ENCODE measurements around the gene ACTR3C.

The ACTR3C gene

DNA sequence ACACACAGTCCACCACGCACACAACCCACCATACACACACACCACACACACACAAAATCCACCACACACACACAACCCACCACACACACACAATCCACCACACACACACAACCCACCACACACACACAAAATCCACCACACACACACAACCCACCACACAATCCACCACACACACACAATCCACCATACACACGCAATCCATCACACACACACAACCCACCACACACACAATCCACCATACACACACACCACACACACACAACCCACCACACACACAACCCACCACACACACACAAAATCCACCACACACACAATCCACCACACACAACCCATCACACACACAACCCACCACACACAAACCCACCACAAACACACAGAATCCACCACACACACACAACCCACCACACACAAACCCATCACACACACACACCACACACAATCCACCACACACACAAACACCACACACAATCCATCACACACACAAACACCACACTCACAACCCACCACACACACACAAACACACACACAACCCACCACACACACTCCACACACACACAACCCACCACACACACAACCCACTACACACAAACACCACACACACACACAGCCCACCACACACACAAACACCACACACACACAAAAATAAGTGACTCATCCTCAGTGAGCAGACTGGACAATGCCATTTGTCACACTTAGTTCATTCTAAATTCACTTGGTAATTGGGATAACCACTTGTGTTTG is 36.4 kb upstream of the ACTR3C start:
- DNase-seq (ENCODE audit: low read depth), result no peak

DNA sequence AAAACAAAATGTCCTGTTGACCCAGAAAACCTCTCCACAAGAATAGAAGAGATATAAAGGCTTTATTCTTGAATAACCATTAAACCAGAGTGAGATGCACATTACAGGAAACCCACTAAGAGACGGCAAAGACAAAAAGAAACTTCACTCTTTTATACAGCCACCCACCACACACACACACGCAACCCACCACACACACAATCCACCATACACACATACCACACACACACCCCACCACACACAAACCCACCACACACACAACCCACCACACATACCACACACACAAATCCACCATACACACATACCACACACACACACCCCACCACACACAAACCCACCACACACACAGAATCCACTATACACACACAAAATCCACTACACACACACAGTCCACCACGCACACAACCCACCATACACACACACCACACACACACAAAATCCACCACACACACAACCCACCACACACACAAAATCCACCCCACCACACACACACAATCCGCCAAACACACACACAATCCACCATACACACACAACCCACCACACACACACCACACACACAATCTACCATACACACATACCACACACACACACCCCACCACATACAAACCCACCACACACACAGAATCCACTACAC is 35.8 kb upstream of the ACTR3C start:
- DNase-seq (ENCODE audit: low read depth), result no peak

DNA sequence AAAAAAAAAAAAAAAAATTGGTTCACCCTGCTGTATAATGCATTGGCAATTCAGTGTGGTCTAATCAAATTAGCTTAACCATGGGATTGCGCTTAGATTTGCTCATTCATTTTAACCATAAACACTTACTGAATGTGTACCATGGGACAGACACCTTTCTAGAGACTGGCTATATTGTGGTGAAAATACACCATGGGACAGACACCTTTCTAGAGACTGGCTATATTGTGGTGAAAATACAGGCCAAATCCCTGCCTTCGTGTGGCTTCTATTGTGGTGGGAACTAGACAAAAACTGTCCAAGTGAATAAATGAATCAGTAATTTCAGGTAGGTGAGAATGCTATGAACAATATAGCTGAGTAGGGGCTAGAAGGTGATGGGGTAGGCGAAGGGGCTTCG is 35.1 kb upstream of the ACTR3C start:
- DNase-seq (ENCODE audit: low read depth), result no peak

DNA sequence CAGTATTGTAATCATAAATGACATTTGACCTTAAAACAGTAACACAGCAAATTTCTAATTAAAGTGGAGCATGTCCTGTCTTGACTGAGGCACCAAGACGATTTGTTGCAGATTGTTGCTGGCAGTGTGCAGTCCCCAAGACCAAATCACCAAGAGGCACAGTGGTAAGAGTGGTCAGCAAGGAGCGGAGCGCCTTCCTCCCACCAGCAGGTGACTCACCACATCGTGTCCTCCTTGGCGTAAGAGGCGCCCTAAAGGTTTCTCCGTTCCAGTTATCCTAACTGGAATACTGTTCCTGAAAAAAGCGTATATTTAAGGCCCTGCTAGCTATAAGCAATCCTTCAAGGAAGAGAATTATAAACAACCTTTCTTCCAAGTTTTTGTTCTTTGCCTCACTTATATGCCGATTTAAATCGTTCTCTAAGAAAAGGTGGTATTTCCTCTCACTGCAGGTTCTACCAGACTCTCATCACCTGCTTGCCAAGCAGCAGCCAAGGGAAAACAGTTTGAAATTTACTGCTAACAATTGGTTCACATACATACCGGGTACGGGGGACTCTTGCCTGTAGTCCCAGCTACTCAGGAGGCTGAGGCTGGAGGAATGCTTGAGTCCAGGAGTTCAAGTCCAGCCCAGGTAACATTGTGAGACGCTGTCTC is 34.6 kb upstream of the ACTR3C start:
- DNase-seq (ENCODE audit: low read depth), result no peak

DNA sequence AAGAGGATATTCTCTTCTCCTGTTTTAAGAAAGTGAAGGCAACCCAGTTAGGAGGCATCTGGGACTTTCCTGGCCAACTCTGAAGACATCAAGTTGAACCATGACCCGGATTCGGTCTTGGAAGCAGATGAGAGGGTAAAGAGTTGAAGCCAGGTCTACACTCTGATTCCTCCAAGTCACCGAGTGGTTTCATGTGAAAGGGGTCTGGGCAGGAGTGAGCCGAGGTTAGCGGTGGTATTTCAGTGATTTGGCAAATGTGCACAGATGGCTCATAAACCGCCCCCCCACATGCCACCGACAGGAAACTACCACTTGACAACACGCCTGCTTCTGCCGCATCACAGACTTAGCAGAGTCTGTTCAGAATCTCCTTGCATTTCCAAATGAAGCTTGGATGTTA is 33.9 kb upstream of the ACTR3C start:
- peak; percentile 51 for DNase-seq (ENCODE audit: low read depth)

DNA sequence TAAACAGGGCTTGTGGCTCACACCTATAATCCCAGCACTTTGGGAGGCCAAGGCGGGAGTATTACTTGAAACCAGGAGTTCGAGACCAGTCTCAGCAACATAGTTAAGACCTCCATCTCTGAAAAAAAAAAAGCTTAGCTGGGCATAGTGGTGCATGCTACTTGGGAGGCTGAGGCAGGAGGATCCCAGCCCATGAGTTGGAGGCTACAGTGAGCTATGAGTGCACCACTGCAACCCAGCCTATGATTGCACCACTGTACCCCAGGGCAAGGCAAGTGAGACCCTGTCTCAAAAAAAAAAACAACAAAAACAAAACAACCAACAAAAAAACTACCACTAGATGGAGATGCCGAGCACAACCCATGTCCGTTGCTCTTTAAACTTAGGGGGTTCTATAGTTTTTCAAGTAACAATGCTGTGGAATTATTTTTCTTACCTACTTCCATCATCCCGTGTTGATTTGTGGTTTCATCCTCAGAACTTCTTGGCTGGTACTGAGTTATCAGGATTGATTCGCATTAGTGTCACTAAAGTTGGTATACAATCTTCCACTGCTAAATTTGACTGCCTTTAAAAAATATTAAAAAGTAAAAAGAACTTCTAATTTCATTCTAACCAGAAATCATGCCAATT is 33.0 kb upstream of the ACTR3C start:
- no peak for DNase-seq (ENCODE audit: low read depth)

DNA sequence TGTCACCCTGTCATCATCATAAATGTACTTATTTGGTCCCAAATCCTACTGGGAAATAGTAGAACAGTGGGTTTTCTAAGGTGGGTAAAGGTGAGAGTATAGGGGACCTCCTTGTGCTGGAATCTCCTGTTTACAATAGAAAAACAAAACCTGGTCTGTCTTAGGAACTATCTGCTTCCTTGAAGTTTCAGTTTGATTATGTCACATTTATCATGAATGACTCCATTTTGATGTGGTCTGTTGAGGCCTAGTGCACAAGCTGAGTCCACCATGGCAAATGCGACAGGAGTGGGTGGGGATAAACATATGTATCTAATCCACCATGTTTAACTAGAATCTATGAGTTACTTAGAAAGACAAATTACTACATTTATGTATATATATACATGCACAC is 32.3 kb upstream of the ACTR3C start:
- no peak for DNase-seq (ENCODE audit: low read depth)

GRCh38 chr7:150351587-150352194 is 28.3 kb upstream of the ACTR3C start:
- no peak for DNase-seq (ENCODE audit: low read depth)

DNA sequence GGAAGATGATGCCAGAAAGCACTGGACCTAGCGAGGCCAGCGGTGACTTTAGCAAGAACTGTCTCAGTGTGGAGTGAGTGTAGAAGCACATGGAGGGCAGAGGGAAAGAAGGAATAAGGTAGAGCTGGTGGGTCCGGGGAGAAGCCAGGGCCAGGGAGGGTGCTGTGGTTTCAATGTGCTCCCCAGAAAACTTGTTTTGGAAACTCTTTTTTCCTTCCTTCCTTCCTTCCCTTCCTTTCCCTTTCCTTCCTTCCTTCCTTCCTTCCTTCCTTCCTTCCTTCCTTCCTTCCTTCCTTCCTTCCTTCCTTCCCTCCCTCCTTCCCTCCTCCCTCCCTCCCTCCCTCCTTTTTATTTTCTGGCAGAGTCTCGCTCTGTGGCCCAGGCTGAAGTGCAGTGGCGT is 23.6 kb upstream of the ACTR3C start:
- DNase-seq (ENCODE audit: low read depth), result no peak

- DNase-seq (ENCODE audit: low read depth), result no peak
These were observed 21.7 kb upstream of the ACTR3C start for GRCh38 chr7:150345012-150345411.

- DNase-seq (ENCODE audit: low read depth), result no peak
These were observed 21.0 kb upstream of the ACTR3C start for GRCh38 chr7:150344299-150344698.

DNA sequence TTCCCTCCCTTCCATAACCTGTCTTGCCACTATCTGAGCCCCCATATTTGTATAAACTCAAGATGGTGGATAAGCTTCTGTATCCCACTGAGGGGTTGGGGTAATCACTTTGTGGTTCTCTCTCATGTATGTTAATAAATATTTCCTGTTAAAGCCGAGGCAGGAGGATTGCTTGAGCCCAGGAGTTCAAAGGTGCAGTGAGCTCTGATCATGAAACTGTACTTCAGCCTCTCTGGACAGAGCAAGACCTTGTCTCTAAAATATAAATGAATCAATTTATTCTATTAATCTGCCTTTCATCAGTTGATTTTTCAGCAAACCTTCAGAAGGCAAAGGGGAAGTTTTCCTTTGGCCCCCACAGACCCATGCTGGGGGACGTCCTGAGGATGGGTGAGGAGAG is 19.9 kb upstream of the ACTR3C start:
- DNase-seq (ENCODE audit: low read depth), result no peak

DNA sequence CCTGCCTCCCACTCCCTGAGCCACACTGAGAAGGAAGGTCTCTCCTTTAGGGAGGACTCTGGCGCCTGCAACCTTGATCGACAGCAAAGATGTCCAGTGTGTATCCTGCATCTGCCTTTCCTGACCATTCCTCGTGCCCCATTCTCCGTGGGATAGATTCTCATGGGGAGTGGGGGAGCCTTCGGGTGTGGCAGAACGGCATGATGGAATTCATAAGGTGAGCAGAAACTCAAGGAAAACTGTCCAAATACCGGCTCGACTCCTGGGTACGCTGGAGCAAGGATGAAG is 18.7 kb upstream of the ACTR3C start:
- DNase-seq (ENCODE audit: low read depth), result no peak

DNA sequence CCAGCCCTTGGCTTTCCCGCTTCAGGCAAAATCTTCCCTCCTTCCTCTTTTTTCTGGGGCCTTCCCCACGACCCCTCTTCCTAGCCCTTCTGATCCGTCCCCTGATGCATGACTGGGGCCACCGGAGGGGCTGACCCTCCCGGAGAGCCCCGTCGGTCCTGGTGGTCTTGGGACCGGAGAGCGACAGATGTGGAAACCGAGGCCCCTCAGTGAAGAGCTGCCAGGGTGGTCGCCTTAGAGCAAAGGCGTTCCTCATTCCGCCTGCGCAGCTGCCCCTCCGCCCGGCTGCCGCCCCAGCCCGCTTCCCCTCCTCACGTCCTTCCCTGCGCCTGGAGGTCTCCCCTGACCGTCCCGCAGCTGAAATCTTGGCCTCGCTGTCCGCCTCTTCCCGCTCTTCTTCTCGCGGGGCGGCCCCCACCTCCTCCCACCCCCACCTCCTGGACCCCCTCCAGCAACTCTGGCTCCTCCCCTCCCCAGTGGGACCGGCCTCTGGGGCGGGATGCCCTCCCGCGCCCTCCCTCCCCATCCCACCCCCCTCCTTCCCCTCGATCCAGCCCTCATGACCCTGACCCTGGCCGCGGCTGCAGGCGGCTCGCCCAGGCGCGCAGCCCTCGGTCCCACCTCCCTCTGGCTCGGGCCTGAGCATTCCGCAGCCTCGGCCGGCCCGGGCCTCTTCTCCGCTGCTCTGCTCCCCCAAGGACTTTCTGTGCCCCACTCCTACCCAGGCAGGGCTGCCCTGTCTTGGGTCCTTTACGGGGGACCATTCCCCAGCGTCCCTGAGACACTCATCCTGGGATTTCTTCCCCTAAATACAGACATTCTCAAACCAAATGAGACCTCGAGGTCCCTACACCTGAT is 18.1 kb upstream of the ACTR3C start, which contains the start of gene RARRES2:
RARRES2 (minus strand) TSS at position 367 of the 858 bp plus-strand sequence. CDS start 1,020 bp downstream, outside the sequence.
- DNase-seq (ENCODE audit: low read depth), result no peak

GRCh38 chr7:150340875-150341262 is 17.5 kb upstream of the ACTR3C start:
- no peak for DNase-seq (ENCODE audit: low read depth)

DNA sequence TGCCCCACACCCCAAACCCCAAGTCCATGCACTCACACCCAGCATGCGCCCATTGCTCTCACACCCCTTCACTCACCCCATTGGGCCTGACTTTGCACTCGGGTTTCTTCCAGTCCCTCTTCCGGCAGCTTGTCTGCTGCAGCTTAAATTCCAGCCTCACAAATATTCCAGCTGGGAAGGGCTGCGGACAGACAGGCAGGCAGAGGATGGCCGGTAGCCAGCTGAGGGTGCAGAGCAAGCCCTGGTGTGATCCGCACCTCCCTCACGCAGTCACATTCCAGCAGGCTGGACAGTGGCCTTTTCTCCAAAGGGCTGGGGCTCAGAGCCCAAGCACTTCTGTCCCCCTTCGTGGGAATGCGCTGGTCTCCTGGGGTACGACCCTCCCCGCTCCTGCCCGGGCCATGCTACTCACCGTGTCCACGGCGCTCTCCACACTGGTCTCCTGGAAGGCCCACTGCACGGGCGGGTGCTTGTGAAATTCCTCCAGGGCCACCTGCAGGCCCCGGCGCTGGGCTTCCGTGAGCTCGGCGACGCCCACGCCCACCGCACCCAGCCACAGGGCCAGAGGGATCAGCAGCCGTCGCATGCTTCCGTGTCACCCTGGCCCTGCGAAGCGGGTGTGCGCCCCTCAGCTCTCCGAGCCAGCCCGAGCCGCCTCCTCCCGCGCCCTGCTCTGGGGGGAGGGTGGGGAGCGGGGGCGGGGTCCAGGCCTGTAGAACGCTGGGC is 16.8 kb upstream of the ACTR3C start:
- no peak for DNase-seq (ENCODE audit: low read depth)

DNA sequence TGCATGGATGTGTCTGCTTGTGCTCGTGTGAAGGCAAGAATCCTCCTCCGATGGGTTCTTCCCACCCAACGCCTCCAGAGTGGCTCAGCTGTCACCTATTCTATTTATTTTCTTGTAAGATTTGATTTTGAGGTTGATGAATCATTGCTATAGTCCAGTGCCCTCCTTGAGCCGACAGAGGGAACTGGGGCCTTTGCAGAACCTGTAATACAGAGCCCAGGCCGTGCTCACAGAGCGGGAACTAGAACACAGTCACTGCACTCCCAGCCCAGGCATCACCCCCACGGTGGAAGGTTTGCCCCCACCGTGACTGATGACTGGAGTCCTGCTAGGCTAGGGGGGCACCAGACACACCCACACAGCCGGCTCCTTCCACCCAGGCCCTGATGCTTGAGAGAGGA is 16.1 kb upstream of the ACTR3C start:
- no peak for DNase-seq (ENCODE audit: low read depth)

GRCh38 chr7:150338166-150338829 is 15.0 kb upstream of the ACTR3C start:
- no peak for DNase-seq (ENCODE audit: low read depth)

- no peak for DNase-seq (ENCODE audit: low read depth)
These were observed 14.3 kb upstream of the ACTR3C start for GRCh38 chr7:150337659-150338081.

DNA sequence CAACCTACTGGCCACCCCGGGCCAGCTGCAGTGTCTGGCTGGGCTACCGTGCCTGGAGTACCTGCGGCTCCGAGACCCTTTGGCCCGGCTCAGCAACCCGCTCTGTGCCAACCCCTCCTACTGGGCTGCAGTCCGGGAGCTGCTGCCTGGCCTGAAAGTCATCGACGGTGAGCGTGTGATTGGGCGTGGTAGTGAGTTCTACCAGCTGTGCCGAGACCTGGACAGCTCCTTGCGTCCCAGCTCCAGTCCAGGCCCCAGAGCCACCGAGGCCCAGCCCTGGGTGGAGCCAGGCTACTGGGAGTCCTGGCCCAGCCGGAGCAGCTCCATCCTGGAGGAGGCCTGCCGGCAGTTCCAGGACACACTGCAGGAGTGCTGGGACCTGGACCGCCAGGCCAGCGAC is 13.8 kb upstream of the ACTR3C start:
- DNase-seq (ENCODE audit: low read depth), result no peak
